Erythroblast (primary cell): Measurements from ENCODE around the gene MAGEA1.

Experiments
- GATA1 ChIP-seq: IDR thresholded peaks from 2 replicates; pipeline ENCODE4 v1.6.1; 2011; ENCODE audit warnings: low read depth, mild to moderate bottlenecking, control low read depth, low read length, moderate library complexity
- POLR2A ChIP-seq: IDR thresholded peaks from 2 replicates; pipeline ENCODE4 v1.6.1; 2011; ENCODE audit warnings: mild to moderate bottlenecking, low read length

- TF ChIP-seq POLR2A (no peak), GATA1 (no peak)
Observed at GRCh38 chrX:153225438-153226098, 46.5 kb downstream of the MAGEA1 start.
